GM13976 (cell line): ENCODE data around the gene DTYMK.

Source experiments
- DNase-seq: peaks from one replicate; pipeline ENCODE4 v3.0.0; 2012; ENCODE audit warnings: low spot score
- CTCF ChIP-seq: IDR thresholded peaks from 2 replicates; pipeline ENCODE4 v1.5.1; 2012; ENCODE audit warnings: borderline replicate concordance, mild to moderate bottlenecking; ENCODE audit not compliant: insufficient read depth; ENCODE audit errors: extremely low read depth, missing control alignments, control extremely low read depth
- in situ Hi-C: fragments of 300-500 bp; cut with MboI; formaldehyde crosslinking; loops from one replicate; pipeline ENCODE4 v1.12.0; 2022; ENCODE audit warnings: low sequenced_read_pairs, mixed read lengths, inconsistent platforms; ENCODE audit not compliant: unreplicated experiment

DTYMK gene

GRCh38 chr2:241686650-241687425 is at the start of gene DTYMK:
Gene DTYMK, minus strand, starts transcription at chr2:241686815. Its CDS starts 32 bp downstream, at chr2:241686783.
- DNase-seq: peak; percentile 99
- in situ Hi-C loops: no loop called here
- TF ChIP-seq CTCF: no peak

GRCh38 chr2:241736111-241736510 is 49.5 kb upstream of the DTYMK start:
- in situ Hi-C loops: loop anchor here (10.0 kb wide), 1 partner anchor 139 kb away; no protein-coding TSS in a partner anchor
- TF ChIP-seq CTCF: no peak
- no peak for DNase-seq

- in situ Hi-C loops: loop anchor here (10.0 kb wide), 1 partner anchor 140 kb away; no protein-coding TSS in a partner anchor
- no peak for TF ChIP-seq CTCF
- DNase-seq: peak; percentile 98
Measured at GRCh38 chr2:241734467-241735208, 48.0 kb upstream of the DTYMK start, which contains the start of gene D2HGDH. Gene D2HGDH, plus strand, starts transcription at chr2:241734630. Its CDS starts 595 bp downstream, at chr2:241735225.

- DNase-seq: no peak
- TF ChIP-seq CTCF: no peak
- in situ Hi-C loops: loop anchor here (10.0 kb wide), 1 partner anchor 141 kb away; no protein-coding TSS in a partner anchor
Measured at GRCh38 chr2:241734208-241734466, 47.5 kb upstream of the DTYMK start.

- DNase-seq: no peak
- no peak for TF ChIP-seq CTCF
- in situ Hi-C loops: loop anchor here (10.0 kb wide), 1 partner anchor 141 kb away; no protein-coding TSS in a partner anchor
Measured at GRCh38 chr2:241733391-241734207, 47.0 kb upstream of the DTYMK start.
